GM12874 (cell line): ENCODE results near the gene TSPEAR.

ENCODE experiments used
- TF ChIP-seq, protein P1 (sequence below): IDR thresholded peaks from 2 replicates; pipeline ENCODE4 v1.5.1; 2011; ENCODE audit warnings: low read depth, mild to moderate bottlenecking, control low read depth, low read length, moderate library complexity; ENCODE audit not compliant: insufficient read depth

Gene TSPEAR

DNA sequence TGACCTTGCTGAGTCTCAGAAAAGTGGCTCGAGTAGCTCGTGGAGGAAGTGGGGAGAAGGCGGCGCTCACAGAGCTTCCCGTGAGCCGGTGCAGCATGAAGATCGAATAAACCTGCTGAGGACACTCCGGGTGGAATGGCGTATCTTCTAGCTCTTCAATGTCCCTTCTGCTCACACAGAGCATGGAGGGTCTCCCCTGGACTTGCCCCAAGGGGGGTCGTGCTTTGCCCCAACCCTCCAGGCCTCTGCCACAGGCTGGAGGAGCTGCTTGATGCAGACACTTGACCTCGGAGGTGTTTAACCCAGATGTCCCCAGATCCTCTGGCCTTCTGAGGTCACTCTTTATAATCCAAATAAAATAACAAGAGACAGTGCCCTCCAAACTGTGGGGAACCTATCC, 16.6 kb downstream of the TSPEAR start:
- TF ChIP-seq, protein P1, sequence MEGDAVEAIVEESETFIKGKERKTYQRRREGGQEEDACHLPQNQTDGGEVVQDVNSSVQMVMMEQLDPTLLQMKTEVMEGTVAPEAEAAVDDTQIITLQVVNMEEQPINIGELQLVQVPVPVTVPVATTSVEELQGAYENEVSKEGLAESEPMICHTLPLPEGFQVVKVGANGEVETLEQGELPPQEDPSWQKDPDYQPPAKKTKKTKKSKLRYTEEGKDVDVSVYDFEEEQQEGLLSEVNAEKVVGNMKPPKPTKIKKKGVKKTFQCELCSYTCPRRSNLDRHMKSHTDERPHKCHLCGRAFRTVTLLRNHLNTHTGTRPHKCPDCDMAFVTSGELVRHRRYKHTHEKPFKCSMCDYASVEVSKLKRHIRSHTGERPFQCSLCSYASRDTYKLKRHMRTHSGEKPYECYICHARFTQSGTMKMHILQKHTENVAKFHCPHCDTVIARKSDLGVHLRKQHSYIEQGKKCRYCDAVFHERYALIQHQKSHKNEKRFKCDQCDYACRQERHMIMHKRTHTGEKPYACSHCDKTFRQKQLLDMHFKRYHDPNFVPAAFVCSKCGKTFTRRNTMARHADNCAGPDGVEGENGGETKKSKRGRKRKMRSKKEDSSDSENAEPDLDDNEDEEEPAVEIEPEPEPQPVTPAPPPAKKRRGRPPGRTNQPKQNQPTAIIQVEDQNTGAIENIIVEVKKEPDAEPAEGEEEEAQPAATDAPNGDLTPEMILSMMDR: no peak

DNA sequence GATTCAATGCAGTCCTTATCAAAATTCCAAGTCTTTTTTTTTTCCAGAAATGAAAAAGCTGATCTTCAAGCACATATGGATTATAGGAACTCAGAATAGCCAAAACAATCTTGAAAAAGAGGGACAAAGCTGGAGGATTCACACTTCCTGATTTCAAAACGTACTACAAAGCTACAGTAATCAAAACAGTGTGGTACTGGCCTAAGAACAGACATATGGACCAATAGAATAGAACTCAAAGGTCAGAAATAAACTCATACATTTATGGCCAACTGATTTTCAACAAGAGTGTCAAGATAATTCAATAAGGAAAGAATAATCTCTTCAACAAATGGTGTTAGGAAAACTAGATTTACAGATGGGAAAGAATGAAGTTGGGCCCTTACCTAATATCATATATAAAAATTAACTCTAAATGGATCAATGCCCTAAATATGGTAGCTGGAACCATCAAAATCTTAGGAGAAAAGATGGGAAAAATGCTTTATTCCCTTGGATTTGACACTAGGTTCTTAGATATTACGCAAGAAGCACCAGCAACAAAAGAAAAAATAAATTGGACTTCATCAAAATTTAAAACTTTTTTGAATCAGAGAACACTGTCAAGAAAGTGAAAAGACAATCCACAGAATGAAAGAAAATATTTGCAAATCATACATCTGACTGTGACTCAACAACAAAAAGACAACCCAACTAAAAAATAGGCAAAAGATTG, 18.4 kb downstream of the TSPEAR start:
- TF ChIP-seq, protein P1: no peak

DNA sequence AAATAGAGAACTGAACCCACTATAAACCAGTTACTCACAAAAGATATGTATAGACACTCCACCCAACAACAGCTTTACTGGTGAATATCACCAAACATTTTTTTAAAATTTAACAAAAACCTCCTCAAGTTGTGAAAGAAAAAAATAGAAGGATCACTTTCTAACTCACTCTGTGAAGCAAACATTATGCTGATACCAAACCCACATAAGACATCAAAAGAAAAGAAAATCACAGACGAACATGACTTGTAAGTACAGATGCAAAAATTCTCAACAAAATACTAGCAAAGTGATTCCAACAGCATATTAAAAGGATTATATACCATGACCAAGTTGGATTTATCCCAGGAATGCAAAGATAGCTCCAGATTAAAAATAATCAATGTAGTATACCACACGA, 19.7 kb downstream of the TSPEAR start:
- TF ChIP-seq, protein P1: no peak

DNA sequence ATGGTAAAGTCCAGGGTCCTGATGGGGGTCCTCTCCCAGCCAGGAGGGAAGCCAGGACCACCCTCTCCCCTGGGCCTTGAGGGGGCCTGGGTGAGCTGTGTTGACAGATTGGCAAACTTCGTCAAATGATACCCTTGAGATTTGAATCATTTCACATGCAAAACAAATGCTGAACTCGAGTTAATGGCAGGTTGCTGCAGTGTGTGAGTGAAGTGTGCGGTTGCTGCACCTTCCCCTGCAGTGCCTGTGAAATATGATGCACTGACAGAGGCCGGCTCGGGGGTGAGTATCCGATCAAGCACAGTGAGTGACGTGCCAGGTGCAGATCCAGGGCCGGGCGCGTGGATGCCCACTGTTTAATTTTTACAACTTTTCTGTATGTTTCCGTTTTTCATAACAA, 23.7 kb downstream of the TSPEAR start:
- TF ChIP-seq, protein P1: no peak

DNA sequence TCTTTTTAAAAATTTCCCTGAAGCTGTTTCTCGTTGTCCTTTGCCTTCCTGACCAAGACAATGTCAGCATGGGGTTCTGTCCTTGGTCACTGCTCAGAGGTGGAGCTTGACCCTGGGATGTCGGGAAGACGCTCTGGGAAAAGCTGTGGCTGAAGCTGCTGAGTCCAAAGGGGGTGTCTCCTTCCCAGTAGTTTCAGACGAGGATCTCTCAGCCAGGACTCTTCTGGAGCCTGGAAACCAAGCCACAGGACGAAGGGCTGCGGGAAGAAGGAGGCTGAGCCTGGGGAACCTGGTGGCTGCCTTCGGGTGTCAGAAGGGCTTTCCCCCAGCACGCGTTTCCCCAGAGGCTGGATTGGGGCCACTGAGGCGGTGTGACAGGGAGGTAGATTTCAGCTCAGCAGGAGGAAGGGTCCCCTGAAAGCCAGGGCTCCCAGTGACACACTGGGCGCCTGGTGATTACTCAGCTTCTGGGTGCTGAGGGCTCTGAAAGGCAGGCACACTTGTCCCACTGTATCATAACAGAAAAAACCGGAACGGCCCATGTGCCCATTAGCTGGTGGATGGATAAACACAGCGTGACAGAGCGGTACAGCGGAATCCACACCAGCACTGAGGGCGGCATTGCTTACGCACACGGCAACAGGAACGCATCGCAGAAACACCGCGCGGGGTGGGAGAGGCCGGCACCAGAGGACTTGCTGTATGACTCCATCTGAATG, 24.4 kb downstream of the TSPEAR start:
- TF ChIP-seq, protein P1: no peak

DNA sequence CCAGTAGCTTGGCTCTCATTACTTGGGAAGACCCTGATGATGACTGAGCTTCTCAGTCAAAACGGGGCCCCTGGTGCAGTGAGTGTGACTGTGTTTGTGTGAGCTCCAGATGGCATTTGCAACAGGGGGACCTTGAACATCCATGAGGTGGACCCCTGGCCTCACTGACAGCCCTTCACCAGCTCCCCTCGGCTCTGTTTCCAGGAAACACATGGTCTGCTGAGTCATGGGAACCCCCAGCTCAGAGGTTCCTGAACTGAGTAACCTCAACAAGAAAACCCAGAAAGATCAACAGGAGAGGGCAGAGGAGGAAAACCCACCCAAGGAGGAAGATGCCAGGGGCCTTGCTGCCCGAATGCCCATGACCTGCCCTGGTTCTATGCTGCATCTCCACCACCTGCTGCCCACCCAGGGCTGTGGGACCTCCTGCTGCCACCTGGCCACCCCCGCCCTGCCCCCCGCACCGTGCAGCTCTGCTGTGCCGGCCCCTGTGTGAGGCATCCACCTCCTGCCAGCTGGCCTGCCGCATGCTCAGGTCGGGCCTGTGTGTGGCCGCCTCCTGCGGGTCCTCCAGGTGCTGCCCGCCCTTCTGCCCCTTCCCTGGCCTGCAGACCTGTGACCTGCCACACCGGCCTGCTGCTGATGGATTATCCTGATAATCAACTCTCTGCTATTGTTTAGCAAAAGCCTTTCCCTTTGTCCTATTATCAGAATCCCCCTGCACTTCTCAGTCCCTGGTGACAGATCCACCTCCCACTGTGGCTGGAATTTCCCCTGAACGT, 25.2 kb downstream of the TSPEAR start:
- TF ChIP-seq, protein P1: no peak

DNA sequence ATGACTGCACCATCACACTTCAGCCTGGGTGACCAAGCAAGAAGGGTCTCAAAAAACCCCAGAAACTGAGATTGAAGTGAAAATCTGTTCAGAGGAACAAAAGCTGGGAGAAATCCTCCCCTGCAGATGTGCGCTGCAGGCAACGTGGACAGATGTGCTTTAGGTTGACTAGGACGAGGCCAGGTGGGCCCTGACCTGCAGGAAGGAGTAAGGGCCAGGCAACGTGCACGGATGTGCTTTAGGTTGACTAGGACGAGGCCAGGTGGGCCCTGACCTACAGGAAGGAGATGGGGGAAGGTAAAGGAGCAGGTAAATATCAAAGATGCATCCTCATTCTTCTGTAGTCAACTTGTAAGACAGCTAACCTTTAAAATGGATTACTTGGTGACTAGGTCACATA, 26.9 kb downstream of the TSPEAR start:
- TF ChIP-seq, protein P1: no peak
